WTC11 (cell line): ENCODE results near the gene VGF. TPM values are rescaled to one million over a fixed set of nuclear protein-coding genes. Genes with fewer than 3 reads are reported as not detected.

Experiments
- ATAC-seq: fragments of 200-7000 bp; cut with Tn5 transposase; 2 replicates; pipeline ENCODE4 v1.10.0; 2021; ENCODE audit warnings: mild to moderate bottlenecking, moderate library complexity
- CTCF ChIA-PET: fragments of 300-600 bp; sonication (Branson Sonifier 250); formaldehyde crosslinking; loops from one replicate; lab custom pipeline; 2021; ENCODE audit warnings: antibody characterized with exemption; lab: Charles Lee
- POLR2A ChIA-PET: fragments of 350-600 bp; sonication (Branson Sonifier 250); formaldehyde crosslinking; loops from one replicate; lab custom pipeline; 2021; ENCODE audit warnings: antibody characterized with exemption; lab: Charles Lee
- DNase-seq: peaks from one replicate; pipeline ENCODE4 v3.0.0; 2021; ENCODE audit warnings: low spot score
- H3K27ac Mint-ChIP-seq: 2 replicates; pipeline ENCODE4 v1.8.0; 2021; ENCODE audit warnings: mixed read lengths
- H3K27me3 Mint-ChIP-seq: 2 replicates; pipeline ENCODE4 v1.8.0; 2021; ENCODE audit warnings: low read depth, mild to moderate bottlenecking, moderate library complexity, mixed read lengths
- H3K36me3 Mint-ChIP-seq: 2 replicates; pipeline ENCODE4 v1.8.0; 2021; ENCODE audit warnings: mixed read lengths
- H3K4me1 Mint-ChIP-seq: 2 replicates; pipeline ENCODE4 v1.8.0; 2022; ENCODE audit warnings: mixed read lengths
- H3K4me3 Mint-ChIP-seq: 2 replicates; pipeline ENCODE4 v1.8.0; 2021; ENCODE audit warnings: mild to moderate bottlenecking, moderate library complexity, mixed read lengths
- H3K9me3 Mint-ChIP-seq: 2 replicates; pipeline ENCODE4 v1.8.0; 2021; ENCODE audit warnings: mixed read lengths
- ATF3 ChIP-seq: sonication (generic); formaldehyde crosslinking; conservative IDR thresholded peaks from 2 replicates; pipeline ENCODE4 v1.8.1; 2022; ENCODE audit warnings: mild to moderate bottlenecking, missing genetic modification reagents
- CDX4 ChIP-seq: fragments of 250-450 bp; sonication (Bioruptor Pico); IDR thresholded peaks from 2 replicates; pipeline ENCODE4 v1.9.0; 2021; ENCODE audit warnings: moderate library complexity, mild to moderate bottlenecking, inconsistent platforms, borderline replicate concordance
- CREB1 ChIP-seq: sonication (generic); formaldehyde crosslinking; IDR thresholded peaks from 2 replicates; pipeline ENCODE4 v1.8.0; 2023; ENCODE audit warnings: mild to moderate bottlenecking, missing genetic modification reagents
- E2F4 ChIP-seq: sonication (generic); formaldehyde crosslinking; IDR thresholded peaks from 2 replicates; pipeline ENCODE4 v1.8.1; 2022; ENCODE audit warnings: low read depth, mild to moderate bottlenecking, moderate library complexity, missing genetic modification reagents, borderline replicate concordance
- ELF4 ChIP-seq: sonication (generic); formaldehyde crosslinking; IDR thresholded peaks from 2 replicates; pipeline ENCODE4 v1.8.1; 2022; ENCODE audit warnings: low read depth, mild to moderate bottlenecking, moderate library complexity, missing genetic modification reagents
- FOXP1 ChIP-seq: sonication (generic); formaldehyde crosslinking; IDR thresholded peaks from 2 replicates; pipeline ENCODE4 v1.8.0; 2022; ENCODE audit warnings: missing genetic modification reagents, mild to moderate bottlenecking, moderate library complexity, borderline replicate concordance
- FOXP4 ChIP-seq: sonication (generic); formaldehyde crosslinking; IDR thresholded peaks from 2 replicates; pipeline ENCODE4 v1.8.0; 2022; ENCODE audit warnings: mild to moderate bottlenecking, missing genetic modification reagents
- HMGXB4 ChIP-seq: sonication (generic); formaldehyde crosslinking; IDR thresholded peaks from 2 replicates; pipeline ENCODE4 v1.8.1; 2023; ENCODE audit warnings: mild to moderate bottlenecking, moderate library complexity, missing genetic modification reagents
- IRF1 ChIP-seq: sonication (generic); formaldehyde crosslinking; IDR thresholded peaks from 2 replicates; pipeline ENCODE4 v1.8.0; 2023; ENCODE audit warnings: missing genetic modification reagents
- MXD4 ChIP-seq: fragments of 250-450 bp; sonication (Bioruptor Pico); IDR thresholded peaks from 2 replicates; pipeline ENCODE4 v1.8.0; 2021; ENCODE audit warnings: mild to moderate bottlenecking, moderate library complexity, borderline replicate concordance
- MYBL2 ChIP-seq: sonication (generic); formaldehyde crosslinking; IDR thresholded peaks from 2 replicates; pipeline ENCODE4 v1.8.1; 2023; ENCODE audit warnings: mild to moderate bottlenecking, moderate library complexity, missing genetic modification reagents
- PRRX2 ChIP-seq: fragments of 250-450 bp; sonication (Bioruptor Pico); IDR thresholded peaks from 2 replicates; pipeline ENCODE4 v1.8.0; 2021; ENCODE audit warnings: mild to moderate bottlenecking
- RELA ChIP-seq: sonication (generic); formaldehyde crosslinking; IDR thresholded peaks from 2 replicates; pipeline ENCODE4 v1.8.1; 2022; ENCODE audit warnings: missing genetic modification reagents, mild to moderate bottlenecking, borderline replicate concordance
- TP53 ChIP-seq: sonication (generic); formaldehyde crosslinking; IDR thresholded peaks from 2 replicates; pipeline ENCODE4 v1.8.1; 2023; ENCODE audit warnings: mild to moderate bottlenecking, missing genetic modification reagents
- ZNF263 ChIP-seq: sonication (generic); formaldehyde crosslinking; IDR thresholded peaks from 2 replicates; pipeline ENCODE4 v1.8.1; 2022; ENCODE audit warnings: low read depth, mild to moderate bottlenecking, moderate library complexity, missing genetic modification reagents
- ZNF423 ChIP-seq: fragments of 250-450 bp; sonication (Bioruptor Pico); IDR thresholded peaks from 2 replicates; pipeline ENCODE4 v2.1.2; 2022; ENCODE audit warnings: mild to moderate bottlenecking, moderate library complexity
- ZNF425 ChIP-seq: fragments of 250-450 bp; sonication (Bioruptor Pico); conservative IDR thresholded peaks from 2 replicates; pipeline ENCODE4 v1.9.0; 2021; ENCODE audit warnings: mild to moderate bottlenecking
- ZNF532 ChIP-seq: fragments of 250-450 bp; sonication (Bioruptor Pico); IDR thresholded peaks from 2 replicates; pipeline ENCODE4 v1.9.0; 2021; ENCODE audit warnings: mild to moderate bottlenecking, borderline replicate concordance
- total RNA-seq: library from RNA; stranded (reverse); gene quantifications from 3 replicates; pipeline ENCODE4 v1.2.3, GENCODE V29; 2021

The VGF gene
- total RNA-seq, 1 experiment from 2014 or later = 5.2 TPM

- no peak overlapping the region for H3K27ac Mint-ChIP-seq
- CTCF ChIA-PET = no interaction called here
- TF ChIP-seq TP53 = no peak
- no peak for TF ChIP-seq IRF1 (CRISPR knock-in tag)
- TF ChIP-seq ZNF532 = no peak
- TF ChIP-seq RELA (CRISPR knock-in tag) = no peak
- TF ChIP-seq FOXP1 (CRISPR knock-in tag) = no peak
- TF ChIP-seq CREB1 (CRISPR knock-in tag) = no peak
Measured at GRCh38 chr7:101189109-101189508, 23.7 kb upstream of the VGF start.

GRCh38 chr7:101186844-101187428 lies 21.6 kb upstream of the VGF start:
- CTCF ChIA-PET = interaction anchor here (0.6 to 0.9 kb wide), 6 partner anchors 15 to 171 kb away, joined by 3 to 6 read pairs (median 4); no protein-coding TSS in a partner anchor
- TF ChIP-seq MXD4 (CRISPR knock-in tag) (no peak), ATF3 (CRISPR knock-in tag) (no peak), E2F4 (CRISPR knock-in tag) (no peak), ZNF423 (CRISPR knock-in tag) (no peak), HMGXB4 (CRISPR knock-in tag) (no peak), MYBL2 (CRISPR knock-in tag) (no peak), CDX4 (CRISPR knock-in tag) (no peak), ZNF425 (CRISPR knock-in tag) (no peak), FOXP1 (CRISPR knock-in tag) (no peak), ZNF263 (CRISPR knock-in tag) (no peak), PRRX2 (CRISPR knock-in tag) (no peak), FOXP4 (no peak), ELF4 (CRISPR knock-in tag) (no peak)
- H3K4me3 Mint-ChIP-seq = no peak overlapping the region
- H3K27me3 Mint-ChIP-seq = peaks cover 8% of the 10 kb centered on the region
- H3K27ac Mint-ChIP-seq = no peak overlapping the region
- peaks cover 7% of the 10 kb centered on the region for H3K4me1 Mint-ChIP-seq
- no peak for DNase-seq
- no peaks in the 10 kb centered on the region for H3K9me3 Mint-ChIP-seq
- no peak for ATAC-seq
- POLR2A ChIA-PET = no interaction called here
- H3K36me3 Mint-ChIP-seq = no peaks in the 10 kb centered on the region

More at GRCh38 chr7:101189109-101189508, 23.7 kb upstream of the VGF start:
- Mint-ChIP-seq H3K36me3 (no peaks in the 10 kb centered on the region), H3K27me3 (peaks cover 2% of the 10 kb centered on the region; the same call in 1 of the 2 replicates), H3K4me1 (no peaks in the 10 kb centered on the region), H3K4me3 (no peak overlapping the region), H3K9me3 (no peaks in the 10 kb centered on the region)
- POLR2A ChIA-PET = no interaction called here
- no peak for DNase-seq
- no peak for ATAC-seq
